Measurements from ENCODE around the gene CRHR2. TPM values are rescaled to one million over a fixed set of nuclear protein-coding genes. Genes with fewer than 3 reads are reported as not detected.

The CRHR2 gene
- polyA plus RNA-seq, 3 donors = 0.21 to 1.1 (median 0.22) TPM

DNA sequence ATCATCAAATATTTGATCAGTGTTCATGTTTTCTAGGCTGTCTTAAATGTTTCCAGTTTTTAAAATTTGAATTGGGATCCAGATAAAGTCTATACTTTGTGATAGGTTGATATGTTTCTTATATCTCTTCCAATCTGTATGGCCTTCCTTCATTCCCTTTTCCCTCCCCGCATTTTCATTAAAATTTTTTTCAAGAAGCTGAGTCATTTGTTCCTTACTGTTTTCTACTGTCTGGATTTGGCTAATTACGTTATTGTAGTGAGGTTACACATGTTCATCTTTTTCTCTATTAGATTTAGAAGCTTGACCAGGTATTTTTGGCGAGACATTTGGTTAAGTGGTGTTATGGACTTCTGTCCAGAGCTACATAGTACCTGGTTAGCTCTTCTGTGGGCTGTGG, 76.4 kb downstream of the CRHR2 start:
- no peak overlapping the region for H3K27ac ChIP-seq (ENCODE audit: low read depth, low read length)
- WGBS, 3 donors = 96 to 97% (median 97%) methylated on average over 3 of the region's 3 CpGs

- 76 to 87% (median 86%) methylated on average over 3 of the region's 3 CpGs for WGBS, 3 donors
- no peak overlapping the region for H3K27ac ChIP-seq (ENCODE audit: low read depth, low read length)
Measured at GRCh38 chr7:30604901-30605300, 77.4 kb downstream of the CRHR2 start.

Other genes starting within 250 kb of the CRHR2 start
- gene NOD1, start 203.7 kb downstream of the CRHR2 start, polyA plus RNA-seq = 10 to 100 TPM in 2 of 3 donors, 1 to 10 TPM in 1; 2.7 to 24.1 (median 18.8) TPM
- 100 to 1,000 TPM in 2 of 3 donors, 10 to 100 TPM in 1; 33.3 to 242 (median 148) TPM for gene GGCT, start 177.6 kb downstream of the CRHR2 start, polyA plus RNA-seq
- gene GARS1, start 87.6 kb downstream of the CRHR2 start, polyA plus RNA-seq = 10 to 100 TPM; 56.2 to 67.9 (median 58.4) TPM
- gene INMT, start 69.7 kb upstream of the CRHR2 start, polyA plus RNA-seq = 100 to 1,000 TPM in 1 of 3 donors, 1 to 10 TPM in 2; 2.1 to 191 (median 4.8) TPM
- gene MINDY4, start 89.0 kb upstream of the CRHR2 start, polyA plus RNA-seq = 1 to 10 TPM; 2.5 to 3.6 (median 2.5) TPM
- gene AQP1, start 229.4 kb upstream of the CRHR2 start, polyA plus RNA-seq = 100 to 1,000 TPM; 125 to 256 (median 173) TPM